ENCODE results near the gene TCF12.

The TCF12 gene

DNA sequence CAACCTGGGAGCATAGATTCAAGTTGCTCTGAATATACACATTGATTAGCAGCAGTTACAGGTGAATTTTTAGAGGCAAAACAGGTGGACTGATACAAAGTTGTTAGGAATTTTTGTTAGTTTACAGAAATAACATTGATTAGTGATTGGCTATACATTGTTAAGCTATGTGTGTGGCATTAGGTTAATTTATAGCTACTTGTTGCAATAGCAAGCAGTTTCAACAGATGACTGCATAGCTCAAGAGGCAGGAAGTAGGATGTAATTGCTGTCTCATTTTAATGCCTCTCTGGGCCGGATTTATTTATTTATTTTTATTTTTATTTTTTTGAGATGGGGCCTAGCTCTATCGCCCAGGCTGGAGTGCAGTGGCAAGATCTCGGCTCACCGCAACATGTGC is 99.7 kb downstream of the TCF12 start:
- no peak for DNase-seq (ENCODE audit: low spot score)

DNA sequence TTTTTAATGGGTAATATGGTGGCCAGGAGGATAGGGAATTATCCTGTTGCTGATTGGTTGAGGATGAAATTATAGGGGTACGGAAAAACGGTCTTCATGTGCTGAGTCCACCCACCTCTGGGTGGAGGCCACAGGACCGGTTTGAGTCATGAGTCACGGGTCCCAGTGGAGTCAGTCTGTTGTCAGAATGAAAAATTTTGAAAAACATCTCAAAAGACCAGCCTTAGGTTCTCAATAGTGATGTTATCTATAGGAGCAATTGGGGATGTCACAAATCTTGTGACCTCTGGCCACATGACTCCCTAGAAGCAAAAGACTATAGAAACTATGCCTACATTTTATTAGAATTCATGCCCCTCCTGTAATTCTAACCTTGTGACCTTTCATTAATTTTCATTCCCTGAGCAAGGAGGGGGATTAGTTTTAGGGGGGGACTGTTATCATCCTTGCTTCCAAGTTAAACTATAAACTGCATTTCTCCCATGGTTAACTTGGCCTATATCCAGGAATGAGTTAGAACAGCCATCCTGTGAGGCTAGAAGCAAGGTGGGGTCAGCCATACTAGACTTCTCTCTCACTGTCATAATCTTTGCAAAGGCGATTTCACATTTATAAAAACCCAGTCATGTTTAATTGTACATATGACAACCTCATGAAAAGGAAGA is 101.2 kb downstream of the TCF12 start:
- DNase-seq (ENCODE audit: low spot score): no peak

DNA sequence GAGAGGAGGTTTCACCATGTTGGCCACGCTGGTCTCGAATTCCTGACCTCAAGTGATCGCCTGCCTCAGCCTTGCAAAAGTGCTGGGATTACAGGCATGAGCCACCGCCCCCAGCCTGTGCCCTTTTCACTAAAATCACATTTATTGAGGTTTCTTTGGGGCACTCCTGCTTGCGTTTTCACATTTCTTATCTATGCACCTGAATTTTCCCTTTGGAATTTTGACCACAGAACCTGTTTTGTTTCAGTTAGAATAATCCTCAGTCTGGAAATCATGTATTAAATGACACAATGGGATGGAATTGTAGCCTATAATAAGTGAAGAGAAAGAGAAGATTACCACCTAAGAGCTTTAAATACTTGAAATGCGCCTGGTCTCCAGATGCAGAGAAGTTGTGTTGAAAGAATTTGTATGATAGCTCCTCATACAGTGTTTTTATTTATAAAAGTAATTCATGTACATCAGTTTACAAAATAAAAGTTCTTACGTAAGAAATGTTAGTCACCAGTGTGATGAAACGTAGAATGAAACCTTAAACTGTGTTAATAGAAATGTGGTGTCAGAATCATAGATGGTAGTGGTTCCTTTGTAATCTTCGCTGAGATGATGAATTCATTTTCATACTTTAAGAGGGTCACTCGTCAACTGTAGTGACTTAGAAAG is 107.0 kb downstream of the TCF12 start:
- DNase-seq (ENCODE audit: low spot score): no peak

DNA sequence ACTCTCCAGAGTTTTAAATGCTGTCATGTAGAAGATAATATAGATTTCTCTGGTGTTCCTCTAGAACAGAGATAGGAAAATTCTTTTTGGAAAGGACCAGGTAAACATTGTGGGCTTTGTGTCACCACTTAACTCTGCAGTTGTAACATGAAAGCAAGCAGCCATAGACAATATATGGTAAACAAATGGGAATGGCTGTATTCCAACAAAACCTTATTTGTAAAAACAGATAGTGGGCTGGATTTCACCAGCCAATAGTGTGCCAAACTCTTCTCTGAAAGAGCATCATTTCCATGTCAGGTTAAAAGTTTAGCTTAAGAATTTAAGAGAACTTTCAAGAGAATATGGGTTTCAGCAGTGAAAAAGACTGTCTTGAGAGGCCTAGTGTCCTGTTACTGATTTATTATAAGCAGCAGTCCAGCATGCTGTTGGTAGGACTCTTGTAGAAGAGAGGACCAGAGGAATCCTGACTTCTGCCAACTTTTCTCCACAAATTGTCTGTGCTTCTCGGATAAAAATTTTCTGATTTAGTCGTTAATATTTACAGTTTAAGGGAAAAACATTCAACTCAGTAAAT is 107.7 kb downstream of the TCF12 start:
- no peak for DNase-seq (ENCODE audit: low spot score)

DNA sequence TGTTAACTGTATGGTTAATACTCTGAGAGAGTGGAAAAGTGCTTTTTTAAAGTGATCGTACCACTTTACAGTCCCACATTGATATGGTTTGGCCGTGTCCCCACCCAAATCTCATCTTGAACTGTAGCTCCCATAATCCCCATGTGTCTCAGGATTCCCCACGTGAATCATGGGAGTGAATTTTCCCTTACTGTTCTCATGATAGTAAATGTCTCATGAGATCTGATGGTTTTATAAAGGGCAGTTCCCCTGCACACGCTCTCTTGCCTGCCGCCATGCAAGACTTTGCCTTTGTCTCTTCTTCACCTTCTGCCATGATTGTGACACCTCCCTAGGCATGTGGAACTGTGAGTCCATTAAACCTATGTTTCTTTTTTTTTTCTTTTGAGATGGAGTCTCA is 109.2 kb downstream of the TCF12 start:
- DNase-seq (ENCODE audit: low spot score): no peak

DNA sequence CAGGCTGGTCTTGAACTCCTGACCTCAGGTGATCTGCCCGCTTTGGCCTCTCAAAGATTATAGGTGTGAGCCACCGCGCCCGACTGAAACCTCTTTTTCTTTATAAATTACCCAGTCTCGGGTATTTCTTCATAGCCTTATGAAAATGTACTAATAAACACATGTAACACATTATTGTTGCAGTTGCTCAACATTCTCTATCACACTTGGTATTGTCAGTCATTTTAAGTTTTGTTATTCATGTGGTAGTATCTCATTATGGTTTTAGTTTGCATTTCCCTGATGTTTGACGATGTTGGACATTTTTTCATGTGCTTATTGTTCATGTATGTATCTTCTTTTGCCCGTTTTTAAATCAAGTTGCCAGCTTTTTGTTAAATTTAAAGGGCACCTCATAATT is 109.7 kb downstream of the TCF12 start:
- DNase-seq (ENCODE audit: low spot score): no peak

DNA sequence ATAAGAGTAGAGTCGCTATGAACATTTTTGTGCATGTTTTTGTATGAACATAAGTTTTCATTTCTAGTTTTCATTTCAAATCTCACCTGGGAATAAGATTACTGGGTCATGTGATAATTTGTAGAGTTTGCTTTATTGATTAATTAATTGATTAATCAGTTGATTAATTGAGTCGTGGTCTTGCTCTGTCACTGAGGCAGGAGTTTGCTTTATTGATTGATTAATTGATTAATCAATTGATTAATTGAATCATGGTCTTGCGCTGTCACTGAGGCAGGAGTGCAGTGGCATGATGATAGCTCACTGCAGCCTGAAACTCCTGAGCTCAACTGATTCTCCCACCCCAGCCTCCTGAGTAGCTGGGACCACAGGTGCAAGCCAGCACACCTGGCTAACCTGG is 111.6 kb downstream of the TCF12 start:
- no peak for DNase-seq (ENCODE audit: low spot score)

DNA sequence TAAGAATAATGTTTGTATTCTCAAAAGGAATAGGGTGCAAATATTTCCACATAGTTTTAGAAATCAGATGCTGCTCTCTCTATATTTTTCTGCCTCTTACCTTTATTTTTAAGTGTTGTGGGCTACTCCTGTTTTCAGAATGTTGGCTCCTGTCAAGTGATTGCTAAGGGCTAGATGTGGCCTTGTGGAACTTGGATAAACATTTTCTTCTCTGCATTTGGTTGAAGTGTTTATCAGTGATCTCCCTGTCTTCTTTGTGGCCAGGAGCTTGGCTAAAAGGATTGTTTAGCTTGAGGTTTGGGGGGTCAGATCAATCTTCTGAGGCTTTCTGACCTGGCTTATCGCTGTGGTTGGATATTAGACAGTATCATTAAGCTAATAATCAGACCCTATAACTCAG is 112.6 kb downstream of the TCF12 start:
- no peak for DNase-seq (ENCODE audit: low spot score)

DNA sequence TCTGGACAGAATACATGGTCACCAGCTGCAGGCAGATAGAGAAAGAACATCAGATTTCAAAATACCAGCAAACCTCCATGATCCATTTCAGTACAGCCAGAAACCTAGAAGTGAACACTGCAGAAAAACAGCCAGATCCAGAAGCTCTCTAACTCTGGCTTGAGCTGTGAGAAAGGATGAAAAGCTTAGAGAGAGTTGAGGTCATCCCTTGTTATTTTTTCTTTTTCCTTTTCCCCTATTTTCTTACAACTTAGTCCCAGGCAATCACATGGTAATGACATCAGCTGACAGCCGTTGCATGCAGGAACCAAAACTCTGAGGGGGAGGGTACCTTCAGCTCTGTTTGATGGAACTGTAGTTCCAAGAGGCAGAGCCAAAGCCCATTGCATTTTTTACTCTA is 113.2 kb downstream of the TCF12 start:
- DNase-seq (ENCODE audit: low spot score): peak; percentile 85

DNA sequence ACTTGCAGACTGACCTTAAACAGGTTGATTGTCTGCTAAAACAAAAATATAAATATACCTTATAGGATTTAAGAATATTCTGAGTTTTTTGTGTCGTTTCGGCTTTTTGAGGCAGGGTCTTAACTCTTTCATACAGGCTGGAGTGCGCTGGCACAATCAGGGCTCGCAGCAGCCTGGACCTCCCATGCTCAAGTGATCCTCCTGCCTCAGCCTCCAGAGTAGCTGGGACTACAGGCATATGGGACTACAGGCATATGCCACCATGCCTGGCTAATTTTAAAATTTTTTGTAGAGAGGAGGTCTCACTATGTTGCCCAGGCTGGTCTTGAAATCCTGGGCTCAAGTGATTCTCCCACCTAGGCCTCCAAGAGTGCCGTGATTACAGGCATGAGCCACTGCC is 113.9 kb downstream of the TCF12 start:
- DNase-seq (ENCODE audit: low spot score): no peak

DNA sequence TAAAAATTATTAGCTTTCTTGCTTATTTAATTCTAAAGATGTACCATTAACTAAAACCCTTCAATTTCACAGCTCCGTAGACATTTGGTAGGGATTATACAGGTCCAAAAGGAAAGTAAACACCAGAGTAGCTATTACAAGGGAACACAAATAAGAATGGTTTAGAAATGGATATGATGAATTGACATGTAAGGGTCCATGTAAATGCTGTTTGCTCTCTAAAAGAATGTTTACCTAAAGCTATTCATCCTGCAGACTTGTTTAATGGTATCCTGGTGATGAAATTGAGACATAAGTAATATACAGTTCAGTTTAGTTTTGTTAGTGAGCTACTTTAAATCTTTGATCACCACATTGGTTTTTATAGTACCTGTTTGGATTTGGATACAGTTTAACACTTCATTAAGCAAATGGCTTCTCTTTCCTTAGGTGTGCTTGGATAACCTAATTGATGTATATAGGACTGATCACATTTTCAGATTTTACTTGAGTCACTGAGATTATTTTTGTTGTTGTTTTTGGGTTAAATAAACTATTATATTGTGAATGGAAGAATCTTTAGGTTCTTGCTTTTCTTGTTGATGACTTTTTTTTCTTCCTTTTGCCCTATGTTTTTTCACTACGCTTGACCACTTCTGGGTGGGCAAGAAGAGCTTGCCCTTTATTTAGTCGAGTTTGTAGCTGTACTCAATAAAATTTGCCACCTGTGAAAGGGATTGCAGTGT is 115.4 kb downstream of the TCF12 start:
- no peak for DNase-seq (ENCODE audit: low spot score)

DNA sequence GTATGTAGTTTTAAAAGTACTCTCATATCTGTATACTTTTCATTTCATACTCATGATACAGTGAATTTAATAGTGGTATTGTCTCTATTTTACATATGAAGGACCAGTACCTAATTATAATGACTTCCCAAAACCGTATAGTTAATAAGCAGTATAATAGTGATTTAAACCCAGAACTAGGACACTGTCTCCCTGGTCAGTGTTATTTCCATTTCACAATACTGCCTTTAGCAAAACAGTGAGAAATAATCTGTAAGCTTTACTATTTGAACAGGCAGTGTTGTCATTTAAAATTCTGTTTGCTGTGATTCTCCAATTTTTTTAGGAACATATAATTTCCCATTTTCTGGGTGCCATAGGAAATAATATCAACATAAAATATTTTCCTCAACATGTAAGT is 116.2 kb downstream of the TCF12 start:
- no peak for DNase-seq (ENCODE audit: low spot score)

DNA sequence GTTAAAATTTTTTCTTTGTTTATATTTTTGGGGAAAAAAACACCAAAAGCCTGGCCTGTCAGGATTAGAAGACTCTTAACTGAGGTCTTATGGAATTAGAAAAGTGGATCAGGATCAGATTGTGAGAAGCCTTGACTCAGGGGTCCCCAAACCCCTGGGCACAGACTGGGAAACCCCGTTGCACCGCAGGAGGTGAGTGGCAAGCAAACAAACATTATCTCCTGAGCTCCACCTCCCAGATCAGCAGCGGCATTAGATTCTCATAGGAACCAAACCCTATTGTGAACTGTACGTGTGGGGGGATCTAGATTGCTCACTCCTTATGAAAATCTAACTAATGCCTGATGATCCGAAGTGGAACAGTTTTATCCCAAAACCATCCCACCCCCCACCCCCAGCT is 117.2 kb downstream of the TCF12 start:
- no peak for DNase-seq (ENCODE audit: low spot score)

DNA sequence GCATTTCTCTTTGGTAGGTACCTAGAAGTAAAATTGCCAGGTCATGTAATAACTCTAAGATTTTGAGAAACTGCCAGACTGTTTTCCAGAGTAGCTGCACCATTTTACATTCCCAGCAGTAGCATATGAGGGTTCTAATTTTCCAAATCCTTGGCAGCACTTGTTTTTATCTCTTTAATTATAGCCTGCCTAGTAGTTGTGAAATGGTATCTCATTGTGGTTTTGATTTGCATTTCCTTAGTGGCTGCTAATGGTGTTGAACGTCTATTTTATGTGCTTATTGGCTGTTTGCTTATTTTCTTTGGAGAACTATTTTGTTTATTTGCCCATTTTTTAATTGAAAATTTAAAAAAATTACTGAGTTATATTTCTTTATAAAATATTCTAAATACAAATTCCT is 117.9 kb downstream of the TCF12 start:
- no peak for DNase-seq (ENCODE audit: low spot score)

DNA sequence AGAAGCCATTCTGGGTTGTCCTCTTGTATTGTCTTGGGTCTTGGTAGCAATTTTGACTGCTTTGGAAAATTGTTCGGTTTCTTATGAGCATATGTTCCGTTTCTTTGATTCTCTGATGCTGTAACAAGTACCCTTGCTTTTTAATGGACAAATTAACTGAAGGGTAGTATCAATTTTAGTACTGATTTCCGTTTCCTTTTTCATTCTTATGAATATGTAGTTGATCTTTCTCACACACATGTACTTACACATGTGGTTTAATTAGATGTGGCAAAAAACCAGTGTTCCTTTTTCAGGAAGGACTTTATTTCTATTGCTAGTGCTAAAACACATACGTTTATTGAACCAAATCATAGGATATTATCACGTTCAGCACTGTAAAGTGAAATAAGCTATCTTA is 119.1 kb downstream of the TCF12 start:
- DNase-seq (ENCODE audit: low spot score): no peak

DNA sequence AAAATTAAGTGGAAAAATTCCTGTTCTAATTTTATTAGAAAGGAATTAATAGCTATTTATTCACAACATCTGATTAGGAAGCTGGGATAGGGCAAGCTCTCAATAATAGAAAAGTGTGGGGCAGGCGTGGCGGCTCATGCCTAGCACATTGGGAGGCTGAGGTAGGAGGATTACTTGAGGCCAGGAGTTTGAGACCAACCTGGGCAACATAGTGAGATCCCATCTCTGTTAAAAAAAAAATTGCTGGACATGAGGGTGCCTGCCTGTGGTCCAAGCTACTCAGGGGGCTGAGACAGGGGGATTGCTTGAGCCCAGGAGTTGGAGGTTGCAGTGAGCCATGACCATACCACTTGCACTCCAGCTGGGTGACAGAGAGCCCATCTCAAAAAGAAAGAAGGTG is 119.6 kb downstream of the TCF12 start:
- no peak for DNase-seq (ENCODE audit: low spot score)

DNA sequence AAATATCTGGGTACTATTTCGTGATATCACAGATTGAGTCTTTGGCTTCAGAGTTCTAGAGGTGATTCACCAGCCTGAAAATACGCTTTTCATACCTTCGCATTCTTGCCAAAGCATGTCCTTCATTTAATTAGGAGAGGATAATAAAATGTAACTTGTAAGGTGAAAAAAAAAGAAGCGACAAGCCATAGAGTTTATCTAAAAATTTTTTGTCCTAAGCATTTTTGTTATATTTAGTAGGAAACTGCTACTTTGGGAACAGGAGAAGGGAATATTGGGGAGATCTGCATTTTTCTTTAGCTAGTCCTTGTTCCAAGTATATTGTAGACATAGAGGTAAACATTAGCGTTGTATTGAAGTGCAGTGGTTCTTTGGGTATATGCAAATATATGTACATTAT is 120.1 kb downstream of the TCF12 start:
- DNase-seq (ENCODE audit: low spot score): no peak

DNA sequence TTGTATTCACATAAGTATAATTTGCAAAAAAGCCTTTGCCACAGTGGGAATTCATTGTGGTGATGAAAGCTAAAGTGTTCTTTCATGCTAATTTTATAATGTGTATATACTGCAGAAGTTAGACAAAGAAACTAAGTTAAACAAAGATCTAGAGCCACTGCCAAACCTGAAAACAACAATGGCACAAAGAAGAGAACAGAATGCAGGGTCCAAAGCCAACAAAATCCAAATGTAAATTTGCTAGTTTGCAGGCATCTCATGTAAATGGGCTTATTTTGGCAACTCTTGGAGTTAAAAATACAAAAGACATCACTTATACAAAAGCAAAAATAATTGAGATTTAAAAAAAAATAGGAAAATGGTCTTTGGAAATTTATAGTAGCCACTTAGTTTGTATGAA is 123.0 kb downstream of the TCF12 start:
- DNase-seq (ENCODE audit: low spot score): peak; percentile 79

DNA sequence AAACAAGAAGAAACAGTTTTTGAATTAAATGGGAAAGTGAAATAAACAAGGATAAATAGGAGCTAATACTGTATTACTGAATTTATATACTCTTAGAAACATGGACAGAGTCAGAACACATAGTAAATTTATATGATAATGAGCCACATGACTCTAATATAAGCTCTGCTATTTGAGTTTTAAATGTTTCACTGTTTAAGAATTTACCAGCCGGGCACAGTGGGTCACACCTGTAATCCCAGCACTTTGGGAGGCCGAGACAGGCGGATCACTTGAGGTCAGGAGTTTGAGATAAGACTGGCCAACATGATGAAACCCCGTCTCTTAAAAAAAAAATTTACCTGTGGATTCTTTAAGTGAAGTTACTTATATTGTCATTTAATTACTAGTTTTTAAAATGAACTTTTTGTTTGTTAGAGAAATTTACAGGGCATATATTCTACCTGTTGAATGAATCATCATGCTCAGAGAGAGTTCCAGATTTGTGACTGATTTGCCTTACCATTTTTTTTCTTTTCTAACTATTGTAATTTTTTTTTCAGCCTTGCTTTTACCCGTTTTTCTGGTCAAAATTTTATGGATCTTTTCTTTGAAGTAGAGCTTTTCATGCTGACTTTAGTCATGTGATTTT is 125.7 kb downstream of the TCF12 start:
- no peak for DNase-seq (ENCODE audit: low spot score)

DNA sequence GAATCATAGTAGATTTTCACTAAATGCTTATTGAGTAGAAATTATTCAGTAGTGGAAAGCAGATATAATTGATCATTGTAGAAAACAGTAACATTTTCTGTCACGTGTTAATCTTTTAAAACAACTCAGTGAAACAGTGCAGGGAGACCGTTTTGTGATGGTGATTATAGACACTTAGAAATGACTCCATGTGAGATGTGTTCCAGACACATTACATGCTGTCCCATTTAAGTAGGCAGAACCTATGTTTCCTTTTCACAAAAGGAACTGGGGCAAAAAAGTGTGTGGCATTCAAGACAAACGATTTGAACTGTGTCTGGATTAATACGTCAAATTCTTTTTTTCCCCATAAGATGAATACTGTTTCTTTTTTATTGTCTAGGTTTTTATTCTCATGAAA is 126.5 kb downstream of the TCF12 start:
- no peak for DNase-seq (ENCODE audit: low spot score)

DNA sequence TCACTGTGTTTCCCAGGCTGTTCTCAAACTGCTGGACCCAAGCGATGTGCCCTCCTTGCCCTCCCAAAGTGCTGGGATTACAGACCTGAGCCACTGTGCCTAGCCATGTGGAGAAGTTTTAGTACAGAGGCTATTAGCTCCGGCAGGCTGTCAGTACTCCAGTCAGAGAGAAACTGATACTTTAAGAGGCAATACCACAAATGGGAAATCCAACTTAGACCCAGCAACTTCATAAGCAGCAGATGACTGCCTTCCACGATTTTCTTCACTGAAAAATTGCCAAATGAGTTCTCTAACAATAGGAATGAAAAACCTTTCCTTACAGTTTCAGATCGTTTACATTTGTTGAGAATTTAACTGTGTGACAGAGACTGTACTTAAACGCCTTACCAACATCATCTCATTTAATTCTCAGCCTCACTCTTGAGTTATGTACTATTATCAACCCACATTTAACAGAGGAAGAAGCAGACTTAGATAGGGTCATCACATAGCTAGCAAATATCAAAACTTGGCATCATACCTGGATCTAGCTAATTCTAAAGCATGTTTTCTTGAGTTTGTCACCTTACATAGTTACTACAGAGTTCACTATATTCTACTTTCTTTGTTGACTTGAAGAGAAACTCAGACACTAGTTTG is 127.4 kb downstream of the TCF12 start:
- no peak for DNase-seq (ENCODE audit: low spot score)

DNA sequence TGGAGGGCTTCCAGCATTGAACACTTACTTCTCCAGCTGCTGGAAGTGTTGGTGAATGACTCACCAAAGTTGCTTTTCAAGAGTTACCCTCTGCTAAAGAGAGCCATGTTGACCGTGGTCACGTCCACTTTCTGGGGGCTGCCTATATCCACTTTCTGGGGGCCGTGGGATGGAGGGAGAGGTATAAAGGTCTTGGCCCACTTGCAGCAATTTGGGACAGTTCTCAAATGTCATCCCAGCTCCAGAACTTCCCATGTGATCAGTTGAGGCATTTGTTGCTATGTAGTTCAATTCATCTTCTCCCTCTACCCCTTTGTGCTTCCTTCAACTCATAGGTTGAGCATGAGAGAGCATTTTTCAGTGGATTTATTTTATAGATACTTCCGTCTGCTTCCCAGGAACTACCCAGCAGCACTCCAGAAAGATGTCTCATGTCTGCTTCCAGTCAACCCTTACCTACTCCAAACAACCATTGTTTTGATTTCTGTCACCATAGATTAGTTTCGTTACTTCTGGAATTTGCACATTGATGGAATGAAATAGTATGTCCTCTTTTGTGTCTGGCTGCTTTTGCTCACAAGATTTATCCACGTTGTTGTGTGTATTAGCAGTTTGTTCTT is 130.6 kb downstream of the TCF12 start:
- DNase-seq (ENCODE audit: low spot score): no peak

Data from putamen (tissue), 1 donor.